Vagina (tissue), 2 donors: Measurements from ENCODE around the gene PDCD1LG2.

Experiments used
- CTCF ChIP-seq, 3 experiments: fragments of 450-650 bp in 2 of 3; fragments of 200-600 bp in 1 of 3; sonication (generic) in 1 of 3; IDR thresholded peaks; one replicate each; pipeline ENCODE4 v1.5.1; 2017 to 2019; ENCODE audit warnings: antibody characterized with exemption in 3 of 3, mild to moderate bottlenecking in 2 of 3, moderate library complexity in 2 of 3
- POLR2A ChIP-seq, 2 donors: fragments of 450-650 bp; IDR thresholded peaks; one replicate each; pipeline ENCODE4 v1.6.1; 2017; ENCODE audit warnings: antibody characterized with exemption in 2 of 2, mild to moderate bottlenecking in 2 of 2, moderate library complexity in 2 of 2

DNA sequence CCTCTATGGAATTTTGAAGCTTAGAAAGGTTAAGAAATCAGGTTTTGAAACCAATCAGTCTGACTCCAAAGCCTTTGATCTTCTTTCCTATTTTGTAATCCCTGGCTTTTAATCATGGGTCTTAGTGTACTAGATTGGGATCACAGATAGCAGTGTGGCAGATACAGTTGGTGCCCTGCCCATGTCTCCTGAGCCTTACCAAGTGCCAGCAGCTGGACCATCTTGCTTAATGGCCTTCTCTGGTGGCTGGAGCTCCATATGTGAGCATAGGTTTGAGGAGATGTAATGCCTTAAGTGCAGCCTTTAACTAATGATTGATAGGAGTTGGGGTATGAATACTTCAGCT, 101.8 kb downstream of the PDCD1LG2 start:
- TF ChIP-seq CTCF (IDR thresholded peaks at IDR 0.05) (no peak), POLR2A (IDR thresholded peaks at IDR 0.05) (no peak)
